Liver (tissue), 9 donors: ENCODE results near the gene SLAIN2. TPM values are rescaled to one million over a fixed set of nuclear protein-coding genes. Genes with fewer than 3 reads are reported as not detected.

Experiments
- DNase-seq: peaks from one replicate; pipeline ENCODE4 v3.0.0-alpha.2; 2017; ENCODE audit warnings: low spot score
- H3K27ac ChIP-seq, 2 donors: one replicate each; pipeline ENCODE4 v1.7.0; 2013; ENCODE audit warnings: inconsistent platforms in 2 of 2, low read length in 2 of 2, control low read depth in 1 of 2, low read depth in 1 of 2, mild to moderate bottlenecking in 1 of 2
- H3K27me3 ChIP-seq, 4 donors: one replicate each; pipeline versions ENCODE4 v1.6.1 to v1.7.0; 2013; ENCODE audit warnings: low read length in 3 of 4, inconsistent platforms in 1 of 4, mild to moderate bottlenecking in 1 of 4, moderate library complexity in 1 of 4; ENCODE audit not compliant: control insufficient read depth in 4 of 4, insufficient read depth in 4 of 4
- H3K36me3 ChIP-seq, 4 donors: one replicate each; pipeline versions ENCODE4 v1.6.1 to v1.7.0; 2013; ENCODE audit warnings: low read length in 3 of 4, mild to moderate bottlenecking in 3 of 4, low read depth in 1 of 4, moderate library complexity in 1 of 4; ENCODE audit not compliant: control insufficient read depth in 4 of 4, insufficient read depth in 3 of 4
- H3K4me1 ChIP-seq, 4 donors: one replicate each; pipeline versions ENCODE4 v1.6.1 to v1.7.0; 2013; ENCODE audit warnings: low read length in 3 of 4, mild to moderate bottlenecking in 3 of 4, moderate library complexity in 1 of 4; ENCODE audit not compliant: control insufficient read depth in 4 of 4, insufficient read depth in 4 of 4
- H3K4me3 ChIP-seq, 3 donors: one replicate each; pipeline versions ENCODE4 v1.6.1 to v1.7.0; 2013; ENCODE audit warnings: low read length in 3 of 3, control low read depth in 1 of 3, low read depth in 1 of 3, mild to moderate bottlenecking in 1 of 3
- H3K9ac ChIP-seq, 2 donors: one replicate each; pipeline ENCODE4 v1.7.0; 2013; ENCODE audit warnings: low read length in 2 of 2, mild to moderate bottlenecking in 2 of 2, moderate library complexity in 2 of 2, control low read depth in 1 of 2, low read depth in 1 of 2
- H3K9me3 ChIP-seq, 4 donors: one replicate each; pipeline versions ENCODE4 v1.6.1 to v1.7.0; 2013; ENCODE audit warnings: low read length in 3 of 4; ENCODE audit not compliant: control insufficient read depth in 4 of 4
- EGR1 ChIP-seq, 2 donors: IDR thresholded peaks; 2 replicates each; pipeline ENCODE4 v1.6.1; 2016 to 2018; ENCODE audit warnings: antibody characterized with exemption in 2 of 2, low read depth in 2 of 2
- GABPA ChIP-seq, 2 donors: IDR thresholded peaks in 1 of 2; conservative IDR thresholded peaks in 1 of 2; 2 replicates each; pipeline ENCODE4 v1.6.1; 2016; ENCODE audit warnings: antibody characterized with exemption in 2 of 2, mild to moderate bottlenecking in 1 of 2, moderate library complexity in 1 of 2
- JUND ChIP-seq, 2 donors: IDR thresholded peaks; 2 replicates each; pipeline ENCODE4 v1.6.1; 2016; ENCODE audit warnings: antibody characterized with exemption in 2 of 2
- RAD21 ChIP-seq, 2 donors: IDR thresholded peaks; 2 replicates each; pipeline ENCODE4 v1.6.1; 2016; ENCODE audit warnings: antibody characterized with exemption in 2 of 2, mild to moderate bottlenecking in 2 of 2
- RXRA ChIP-seq, 2 donors: IDR thresholded peaks; 2 replicates each; pipeline ENCODE4 v1.6.1; 2017 to 2018; ENCODE audit warnings: antibody characterized with exemption in 2 of 2, mild to moderate bottlenecking in 1 of 2
- TAF1 ChIP-seq: conservative IDR thresholded peaks from 2 replicates; pipeline ENCODE4 v1.6.1; 2016; ENCODE audit warnings: antibody characterized with exemption, mild to moderate bottlenecking
- WGBS: extraction: QIAGEN DNeasy Blood & Tissue Kit; methylation state at CpG from one replicate; pipeline ENCODE4 v1.1.7; 2013; 5-methylcytosine and 5-hydroxymethylcytosine counted together
- polyA plus RNA-seq, 2 donors: library from polyadenylated mRNA; stranded (reverse) in 1 of 2; unstranded in 1 of 2; fragments of 200-250 nt in 1 of 2; fragments of >200 nt in 1 of 2; fragmentation: Nextera tagmentation in 1 of 2; extraction: Ambion mirVana in 1 of 2; gene quantifications; one replicate each; pipeline versions ENCODE4 v1.2.1 to v1.2.3, GENCODE V29; 2013 to 2015
- total RNA-seq, 2 donors: library from RNA; depleted of rRNA; stranded (reverse); fragments of >200 nt; gene quantifications; one replicate each; pipeline ENCODE4 v1.2.3, GENCODE V29; 2014
- TF ChIP-seq, protein P1 (sequence below): IDR thresholded peaks from 2 replicates; pipeline ENCODE4 v1.6.1; 2016; ENCODE audit warnings: antibody characterized with exemption
- TF ChIP-seq, protein P2 (sequence below): IDR thresholded peaks from 2 replicates; pipeline ENCODE4 v1.6.1; 2016; ENCODE audit warnings: antibody characterized with exemption, mild to moderate bottlenecking
- TF ChIP-seq, protein P3 (sequence below): IDR thresholded peaks from 2 replicates; pipeline ENCODE4 v1.6.1; 2016; ENCODE audit warnings: antibody characterized with exemption
- TF ChIP-seq, protein P4 (sequence below): fragments of 150-350 bp; IDR thresholded peaks from 2 replicates; pipeline ENCODE4 v1.5.1; 2017; ENCODE audit warnings: improper control_type of control experiment, low read depth, low read length; ENCODE audit not compliant: missing input control
- donor health status: healthy.
- donor health status: healthy.
- donor health status: healthy.
- donor health status: healthy.
- donor health status: healthy.

SLAIN2 gene
- total and polyA plus RNA-seq, 4 donors: 12.1 to 32.5 (median 16.6) TPM

DNA sequence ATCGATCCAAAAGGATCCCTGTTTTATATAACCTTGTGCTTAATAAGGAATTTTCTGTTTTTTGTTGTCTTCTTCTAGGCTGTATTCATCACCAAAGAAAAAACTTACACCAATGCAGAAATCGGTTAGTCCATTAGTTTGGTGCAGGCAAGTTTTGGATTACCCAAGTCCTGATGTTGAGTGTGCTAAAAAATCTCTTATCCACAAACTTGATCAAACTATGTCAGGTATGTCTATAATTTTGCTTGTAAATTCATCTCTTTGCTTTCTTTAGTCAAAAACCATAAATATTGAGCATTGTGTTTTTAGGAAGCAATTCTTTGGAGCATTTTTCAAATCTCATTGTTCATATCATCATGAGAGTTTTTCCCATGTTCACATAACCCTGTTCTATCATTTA, 28.4 kb downstream of the SLAIN2 start:
- Histone ChIP-seq H3K4me1 (peaks cover 2 to 22% (median 12%) of the 10 kb centered on the region in 4 donors), H3K4me3 (no peak overlapping the region), H3K36me3 (no peaks in the 10 kb centered on the region), H3K9me3 (no peaks in the 10 kb centered on the region), H3K27me3 (no peaks in the 10 kb centered on the region), H3K27ac (no peak overlapping the region), H3K9ac (no peak overlapping the region)
- WGBS: 92% methylated on average over 2 of the region's 2 CpGs
- no peak for DNase-seq
- TF ChIP-seq, protein P1, sequence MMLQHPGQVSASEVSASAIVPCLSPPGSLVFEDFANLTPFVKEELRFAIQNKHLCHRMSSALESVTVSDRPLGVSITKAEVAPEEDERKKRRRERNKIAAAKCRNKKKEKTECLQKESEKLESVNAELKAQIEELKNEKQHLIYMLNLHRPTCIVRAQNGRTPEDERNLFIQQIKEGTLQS: no peak
- TF ChIP-seq JUND (IDR thresholded peaks at IDR 0.05): no peak
- TF ChIP-seq EGR1 (IDR thresholded peaks at IDR 0.05; ENCODE audit: low read depth in 2 of 2): no peak

DNA sequence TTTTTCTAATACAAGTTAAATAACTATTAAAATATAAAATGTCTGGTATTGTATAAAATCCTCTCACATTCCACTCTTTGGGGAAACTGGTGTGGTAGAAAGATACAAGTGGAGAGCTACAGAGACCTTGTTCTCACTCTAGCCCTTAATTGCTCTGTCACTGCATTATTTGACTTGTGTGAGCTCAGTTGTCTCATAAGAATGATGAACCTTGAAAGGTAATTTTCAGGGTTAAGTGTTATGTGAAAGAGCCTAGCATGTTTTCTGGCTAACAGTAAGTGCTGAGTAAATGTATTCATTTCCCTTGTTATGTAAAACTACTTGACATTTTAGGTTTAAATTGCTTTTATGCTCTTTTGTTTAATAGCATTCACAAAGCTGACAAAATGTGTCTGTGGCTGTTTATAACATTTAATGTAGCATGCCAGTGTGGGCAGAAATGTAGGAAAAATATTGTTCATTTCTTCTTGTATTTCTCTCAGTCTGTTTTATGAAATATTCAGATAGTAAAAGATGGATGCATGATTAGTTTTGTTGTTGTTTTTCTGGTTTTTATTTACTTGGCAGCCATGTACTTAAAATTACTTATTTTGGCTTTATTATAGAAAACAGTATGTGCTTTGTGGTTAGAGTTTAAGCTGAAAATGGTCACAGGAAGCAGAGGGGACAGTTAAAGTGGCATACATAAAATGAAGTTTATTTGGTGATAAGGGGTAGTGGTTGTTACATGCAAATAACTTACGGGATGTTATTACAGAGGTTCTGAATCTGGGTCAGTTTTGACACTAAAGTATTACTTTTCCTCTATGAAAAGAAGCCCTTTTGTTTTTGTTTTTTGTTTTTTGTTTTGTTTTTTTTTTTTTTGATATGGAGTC, 29.2 kb downstream of the SLAIN2 start:
- 80% methylated on average over 1 of the region's 1 CpG for WGBS
- no peaks in the 10 kb centered on the region for H3K27me3 ChIP-seq
- no peaks in the 10 kb centered on the region for H3K9me3 ChIP-seq
- no peak for DNase-seq
- H3K4me1 ChIP-seq: peaks cover 2 to 25% (median 17%) of the 10 kb centered on the region in 4 donors
- no peak overlapping the region for H3K4me3 ChIP-seq
- H3K27ac ChIP-seq: no peak overlapping the region
- H3K9ac ChIP-seq: no peak overlapping the region
- no peaks in the 10 kb centered on the region for H3K36me3 ChIP-seq
- no peak for TF ChIP-seq GABPA (IDR thresholded peaks at IDR 0.05 in 1 of 2, conservative IDR thresholded peaks at IDR 0.05 in 1 of 2)
- TF ChIP-seq RXRA (IDR thresholded peaks at IDR 0.05): no peak
- TF ChIP-seq, protein P2, sequence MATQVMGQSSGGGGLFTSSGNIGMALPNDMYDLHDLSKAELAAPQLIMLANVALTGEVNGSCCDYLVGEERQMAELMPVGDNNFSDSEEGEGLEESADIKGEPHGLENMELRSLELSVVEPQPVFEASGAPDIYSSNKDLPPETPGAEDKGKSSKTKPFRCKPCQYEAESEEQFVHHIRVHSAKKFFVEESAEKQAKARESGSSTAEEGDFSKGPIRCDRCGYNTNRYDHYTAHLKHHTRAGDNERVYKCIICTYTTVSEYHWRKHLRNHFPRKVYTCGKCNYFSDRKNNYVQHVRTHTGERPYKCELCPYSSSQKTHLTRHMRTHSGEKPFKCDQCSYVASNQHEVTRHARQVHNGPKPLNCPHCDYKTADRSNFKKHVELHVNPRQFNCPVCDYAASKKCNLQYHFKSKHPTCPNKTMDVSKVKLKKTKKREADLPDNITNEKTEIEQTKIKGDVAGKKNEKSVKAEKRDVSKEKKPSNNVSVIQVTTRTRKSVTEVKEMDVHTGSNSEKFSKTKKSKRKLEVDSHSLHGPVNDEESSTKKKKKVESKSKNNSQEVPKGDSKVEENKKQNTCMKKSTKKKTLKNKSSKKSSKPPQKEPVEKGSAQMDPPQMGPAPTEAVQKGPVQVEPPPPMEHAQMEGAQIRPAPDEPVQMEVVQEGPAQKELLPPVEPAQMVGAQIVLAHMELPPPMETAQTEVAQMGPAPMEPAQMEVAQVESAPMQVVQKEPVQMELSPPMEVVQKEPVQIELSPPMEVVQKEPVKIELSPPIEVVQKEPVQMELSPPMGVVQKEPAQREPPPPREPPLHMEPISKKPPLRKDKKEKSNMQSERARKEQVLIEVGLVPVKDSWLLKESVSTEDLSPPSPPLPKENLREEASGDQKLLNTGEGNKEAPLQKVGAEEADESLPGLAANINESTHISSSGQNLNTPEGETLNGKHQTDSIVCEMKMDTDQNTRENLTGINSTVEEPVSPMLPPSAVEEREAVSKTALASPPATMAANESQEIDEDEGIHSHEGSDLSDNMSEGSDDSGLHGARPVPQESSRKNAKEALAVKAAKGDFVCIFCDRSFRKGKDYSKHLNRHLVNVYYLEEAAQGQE: no peak
- TF ChIP-seq, protein P3, sequence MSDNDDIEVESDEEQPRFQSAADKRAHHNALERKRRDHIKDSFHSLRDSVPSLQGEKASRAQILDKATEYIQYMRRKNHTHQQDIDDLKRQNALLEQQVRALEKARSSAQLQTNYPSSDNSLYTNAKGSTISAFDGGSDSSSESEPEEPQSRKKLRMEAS: no peak
- TF ChIP-seq, protein P4, sequence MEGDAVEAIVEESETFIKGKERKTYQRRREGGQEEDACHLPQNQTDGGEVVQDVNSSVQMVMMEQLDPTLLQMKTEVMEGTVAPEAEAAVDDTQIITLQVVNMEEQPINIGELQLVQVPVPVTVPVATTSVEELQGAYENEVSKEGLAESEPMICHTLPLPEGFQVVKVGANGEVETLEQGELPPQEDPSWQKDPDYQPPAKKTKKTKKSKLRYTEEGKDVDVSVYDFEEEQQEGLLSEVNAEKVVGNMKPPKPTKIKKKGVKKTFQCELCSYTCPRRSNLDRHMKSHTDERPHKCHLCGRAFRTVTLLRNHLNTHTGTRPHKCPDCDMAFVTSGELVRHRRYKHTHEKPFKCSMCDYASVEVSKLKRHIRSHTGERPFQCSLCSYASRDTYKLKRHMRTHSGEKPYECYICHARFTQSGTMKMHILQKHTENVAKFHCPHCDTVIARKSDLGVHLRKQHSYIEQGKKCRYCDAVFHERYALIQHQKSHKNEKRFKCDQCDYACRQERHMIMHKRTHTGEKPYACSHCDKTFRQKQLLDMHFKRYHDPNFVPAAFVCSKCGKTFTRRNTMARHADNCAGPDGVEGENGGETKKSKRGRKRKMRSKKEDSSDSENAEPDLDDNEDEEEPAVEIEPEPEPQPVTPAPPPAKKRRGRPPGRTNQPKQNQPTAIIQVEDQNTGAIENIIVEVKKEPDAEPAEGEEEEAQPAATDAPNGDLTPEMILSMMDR: no peak
- no peak for TF ChIP-seq RAD21 (IDR thresholded peaks at IDR 0.05)
- no peak for TF ChIP-seq TAF1
